Fibroblast of villous mesenchyme (primary cell): Measurements from ENCODE around the gene ZNF93. TPM values are rescaled to one million over a fixed set of nuclear protein-coding genes. Genes with fewer than 3 reads are reported as not detected.
"Not testable (repeated sequence)": the region's sequence is repeated elsewhere in the genome, so short reads cannot be mapped to it uniquely, and the experiment has no call there.

Experiments used
- DNase-seq: peaks from one replicate; pipeline ENCODE4 v3.0.0-alpha.2; 2010; ENCODE audit warnings: low read depth
- H3K4me3 ChIP-seq: 2 replicates; pipeline ENCODE4 v1.5.1; 2011; ENCODE audit warnings: low read depth, mild to moderate bottlenecking, low read length
- CTCF ChIP-seq: IDR thresholded peaks from 2 replicates; pipeline ENCODE4 v1.5.1; 2012; ENCODE audit warnings: low read depth, mild to moderate bottlenecking, low read length; ENCODE audit not compliant: insufficient read depth
- total RNA-seq: library from RNA; depleted of rRNA; stranded (reverse); fragments of >200 nt; gene quantifications from 2 replicates; pipeline ENCODE4 v1.2.3, GENCODE V29; 2012

Gene ZNF93
- total RNA-seq, 1 donor = 11.2 TPM

GRCh38 chr19:19964416-19964815 lies 63.7 kb downstream of the ZNF93 start:
- H3K4me3 ChIP-seq = no peak overlapping the region
- no peak for DNase-seq
- no peak for TF ChIP-seq CTCF

GRCh38 chr19:19966126-19966525 lies 65.4 kb downstream of the ZNF93 start:
- not testable (repeated sequence) for H3K4me3 ChIP-seq, DNase-seq

GRCh38 chr19:19966862-19967261 lies 66.1 kb downstream of the ZNF93 start:
- no peak for TF ChIP-seq CTCF
- no peak for DNase-seq
- H3K4me3 ChIP-seq = no peak overlapping the region

Other genes with a start within 250 kb of the ZNF93 start
- 35.8 and 44.9 TPM in 2 replicates for gene ATP13A1, start 237.3 kb upstream of the ZNF93 start, total RNA-seq
- 5.5 and 5.6 TPM in 2 replicates for gene ZNF101, start 232.1 kb upstream of the ZNF93 start, total RNA-seq
- gene ZNF14, start 167.8 kb upstream of the ZNF93 start, total RNA-seq = 4.2 and 7.8 TPM in 2 replicates
- gene ZNF506, start 79.2 kb upstream of the ZNF93 start, total RNA-seq = 7.3 and 7.7 TPM in 2 replicates
- 2.3 and 5.6 TPM in 2 replicates for gene ZNF253, start 35.1 kb upstream of the ZNF93 start, total RNA-seq
- gene ZNF682, start 138.6 kb downstream of the ZNF93 start, total RNA-seq = 0.86 and 1.3 TPM in 2 replicates
- 0.86 and 0.97 TPM in 2 replicates for gene ZNF90, start 177.1 kb downstream of the ZNF93 start, total RNA-seq